HEK293 (cell line): Measurements from ENCODE around the gene HEPHL1.

Experiments used
- CTCF ChIA-PET: fragments of 350-600 bp; formaldehyde crosslinking; extraction: SDS; loops from one replicate; lab custom pipeline; 2021; ENCODE audit warnings: antibody characterized with exemption; lab: Yijun Ruan, JAX
- POLR2A ChIA-PET: fragments of 300-600 bp; formaldehyde crosslinking; extraction: SDS; loops from one replicate; lab custom pipeline; 2020; ENCODE audit warnings: antibody characterized with exemption, inconsistent platforms; lab: Yijun Ruan, JAX
- H3K27ac ChIP-seq: fragments of 200-500 bp; sonication (Bioruptor generic); 2 replicates; pipeline ENCODE4 v1.5.1; 2014; ENCODE audit warnings: low read depth, low read length, control low read depth, inconsistent platforms; ENCODE audit errors: extremely low read depth
- H3K36me3 ChIP-seq, 2 experiments: fragments of 200-500 bp in 1 of 2; sonication (Bioruptor generic) in 1 of 2; 1 replicate in 1 of 2; 2 replicates in 1 of 2; pipeline ENCODE4 v1.5.1; 2014 to 2017; ENCODE audit warnings: inconsistent platforms in 2 of 2, low read length in 2 of 2; ENCODE audit not compliant: control insufficient read depth in 2 of 2, insufficient read depth in 1 of 2
- H3K4me1 ChIP-seq: fragments of 200-500 bp; sonication (Bioruptor generic); 2 replicates; pipeline ENCODE4 v1.5.1; 2014; ENCODE audit warnings: mild to moderate bottlenecking, low read length, inconsistent platforms; ENCODE audit not compliant: control insufficient read depth, insufficient read depth
- H3K4me3 ChIP-seq: 2 replicates; pipeline ENCODE4 v1.5.1; 2011; ENCODE audit warnings: low read depth, mild to moderate bottlenecking, control low read depth, low read length, moderate library complexity
- H3K9me3 ChIP-seq: fragments of 200-500 bp; sonication (Bioruptor generic); 2 replicates; pipeline ENCODE4 v1.5.1; 2014; ENCODE audit warnings: low read depth, low read length, inconsistent platforms; ENCODE audit not compliant: control insufficient read depth, insufficient read depth
- BCL11A ChIP-seq: fragments of 450-650 bp; formaldehyde crosslinking; IDR thresholded peaks from 2 replicates; pipeline ENCODE4 v1.5.1; 2016; ENCODE audit warnings: low read depth, missing biosample characterization, missing genetic modification characterization
- RBAK ChIP-seq: fragments of 450-650 bp; formaldehyde crosslinking; IDR thresholded peaks from 2 replicates; pipeline ENCODE4 v1.5.1; 2016; ENCODE audit warnings: missing biosample characterization, missing genetic modification characterization
- REST ChIP-seq: fragments of 450-650 bp; formaldehyde crosslinking; IDR thresholded peaks from 2 replicates; pipeline ENCODE4 v1.5.1; 2016; ENCODE audit warnings: missing biosample characterization, missing genetic modification characterization
- SCRT1 ChIP-seq: fragments of 450-650 bp; formaldehyde crosslinking; IDR thresholded peaks from 2 replicates; pipeline ENCODE4 v1.5.1; 2016; ENCODE audit warnings: missing biosample characterization, missing genetic modification characterization, borderline replicate concordance
- ZFP37 ChIP-seq: fragments of 450-650 bp; formaldehyde crosslinking; IDR thresholded peaks from 2 replicates; pipeline ENCODE4 v1.5.1; 2016; ENCODE audit warnings: missing biosample characterization, missing genetic modification characterization
- ZNF121 ChIP-seq: fragments of 450-650 bp; formaldehyde crosslinking; IDR thresholded peaks from 2 replicates; pipeline ENCODE4 v1.5.1; 2016; ENCODE audit warnings: missing biosample characterization, missing genetic modification characterization
- ZNF132 ChIP-seq: fragments of 450-650 bp; formaldehyde crosslinking; IDR thresholded peaks from 2 replicates; pipeline ENCODE4 v1.5.1; 2017; ENCODE audit warnings: missing biosample characterization, missing genetic modification characterization, borderline replicate concordance
- ZNF169 ChIP-seq: fragments of 450-650 bp; formaldehyde crosslinking; IDR thresholded peaks from 2 replicates; pipeline ENCODE4 v1.5.1; 2016; ENCODE audit warnings: missing biosample characterization, missing genetic modification characterization
- ZNF23 ChIP-seq: fragments of 450-650 bp; formaldehyde crosslinking; IDR thresholded peaks from 2 replicates; pipeline ENCODE4 v1.5.1; 2016; ENCODE audit warnings: missing biosample characterization, missing genetic modification characterization, borderline replicate concordance
- ZNF354C ChIP-seq: fragments of 450-650 bp; formaldehyde crosslinking; IDR thresholded peaks from 2 replicates; pipeline ENCODE4 v1.5.1; 2016; ENCODE audit warnings: missing biosample characterization, missing genetic modification characterization, low read depth, borderline replicate concordance
- ZNF433 ChIP-seq: fragments of 450-650 bp; formaldehyde crosslinking; IDR thresholded peaks from 2 replicates; pipeline ENCODE4 v1.5.1; 2016; ENCODE audit warnings: missing biosample characterization, missing genetic modification characterization, low read depth
- ZNF449 ChIP-seq: fragments of 450-650 bp; formaldehyde crosslinking; IDR thresholded peaks from 2 replicates; pipeline ENCODE4 v1.5.1; 2017; ENCODE audit warnings: missing biosample characterization, mild to moderate bottlenecking, missing genetic modification characterization, moderate library complexity
- ZNF514 ChIP-seq: fragments of 450-650 bp; formaldehyde crosslinking; IDR thresholded peaks from 2 replicates; pipeline ENCODE4 v1.5.1; 2016; ENCODE audit warnings: missing biosample characterization, missing genetic modification characterization
- ZNF548 ChIP-seq: fragments of 450-650 bp; formaldehyde crosslinking; IDR thresholded peaks from 2 replicates; pipeline ENCODE4 v1.5.1; 2016; ENCODE audit warnings: missing biosample characterization, missing genetic modification characterization
- ZNF558 ChIP-seq: fragments of 450-650 bp; formaldehyde crosslinking; IDR thresholded peaks from 2 replicates; pipeline ENCODE4 v1.5.1; 2016; ENCODE audit warnings: missing biosample characterization, missing genetic modification characterization
- ZNF560 ChIP-seq: fragments of 450-650 bp; formaldehyde crosslinking; IDR thresholded peaks from 2 replicates; pipeline ENCODE4 v1.5.1; 2017; ENCODE audit warnings: missing biosample characterization, missing genetic modification characterization, borderline replicate concordance
- ZNF626 ChIP-seq: fragments of 450-650 bp; sonication (Bioruptor Pico); formaldehyde crosslinking; IDR thresholded peaks from 2 replicates; pipeline ENCODE4 v1.5.1; 2018; ENCODE audit warnings: missing biosample characterization, missing genetic modification characterization, inconsistent platforms
- ZNF701 ChIP-seq: fragments of 450-650 bp; formaldehyde crosslinking; IDR thresholded peaks from 2 replicates; pipeline ENCODE4 v1.5.1; 2016; ENCODE audit warnings: missing biosample characterization, missing genetic modification characterization
- ZNF704 ChIP-seq: fragments of 450-650 bp; formaldehyde crosslinking; IDR thresholded peaks from 2 replicates; pipeline ENCODE4 v1.5.1; 2016; ENCODE audit warnings: missing biosample characterization, missing genetic modification characterization
- ZNF747 ChIP-seq: fragments of 450-650 bp; formaldehyde crosslinking; IDR thresholded peaks from 2 replicates; pipeline ENCODE4 v1.5.1; 2016; ENCODE audit warnings: missing biosample characterization, missing genetic modification characterization
- ZNF777 ChIP-seq: fragments of 450-650 bp; formaldehyde crosslinking; IDR thresholded peaks from 2 replicates; pipeline ENCODE4 v1.5.1; 2017; ENCODE audit warnings: missing biosample characterization, missing genetic modification characterization, borderline replicate concordance
- TF ChIP-seq, protein P1 (sequence below): fragments of 450-650 bp; IDR thresholded peaks from 2 replicates; pipeline ENCODE4 v1.5.1; 2018; ENCODE audit warnings: missing biosample characterization, missing genetic modification characterization
- TF ChIP-seq, protein P2 (sequence below): fragments of 450-650 bp; formaldehyde crosslinking; IDR thresholded peaks from 2 replicates; pipeline ENCODE4 v1.5.1; 2016; ENCODE audit warnings: missing biosample characterization, missing genetic modification characterization

The HEPHL1 gene

GRCh38 chr11:94011478-94011877 lies 9.7 kb upstream of the HEPHL1 start:
- Histone ChIP-seq H3K27ac (no peak overlapping the region), H3K4me1 (no peaks in the 10 kb centered on the region), H3K4me3 (no peak overlapping the region), H3K9me3 (no peaks in the 10 kb centered on the region), H3K36me3 (no peaks in the 10 kb centered on the region)
- ChIA-PET CTCF (no interaction called here), POLR2A (no interaction called here)
- TF ChIP-seq ZNF777 (tag by site-specific recombination) (no peak), ZNF433 (tag by site-specific recombination) (no peak)

DNA sequence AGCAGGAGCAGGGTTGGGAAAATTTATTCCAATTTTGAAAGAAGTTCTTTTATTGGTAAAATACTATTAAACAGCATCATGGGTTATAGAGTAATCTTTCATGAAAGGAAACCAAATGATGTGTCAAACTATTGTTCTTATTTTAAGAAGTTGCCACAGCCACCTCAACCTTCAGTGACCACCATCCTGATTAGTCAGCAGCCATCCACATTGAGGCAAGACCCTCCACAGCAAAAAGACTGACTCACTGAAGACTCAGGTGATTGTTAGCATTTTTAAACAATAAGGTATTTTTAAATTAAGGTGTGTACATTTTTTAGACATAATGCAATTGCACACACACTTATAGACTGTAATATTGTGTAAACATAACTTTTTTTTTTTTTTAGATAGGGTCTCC lies 3.7 kb upstream of the HEPHL1 start:
- ChIA-PET POLR2A (no interaction called here), CTCF (interaction anchor here (1.2 kb wide), 1 partner anchor 122 kb away, joined by 3 read pairs; no protein-coding TSS in a partner anchor)
- Histone ChIP-seq H3K36me3 (no peaks in the 10 kb centered on the region), H3K4me1 (no peaks in the 10 kb centered on the region), H3K27ac (no peak overlapping the region), H3K9me3 (no peaks in the 10 kb centered on the region), H3K4me3 (no peak overlapping the region)
- TF ChIP-seq ZNF121 (tag by site-specific recombination) (no peak), ZNF23 (tag by site-specific recombination) (no peak), ZNF558 (tag by site-specific recombination) (no peak), ZNF560 (no peak), ZNF701 (tag by site-specific recombination) (no peak), ZNF548 (tag by site-specific recombination) (no peak), ZNF626 (no peak), ZFP37 (no peak), REST (no peak), RBAK (tag by site-specific recombination) (no peak), ZNF169 (tag by site-specific recombination) (no peak), BCL11A (tag by site-specific recombination) (no peak)
- TF ChIP-seq, protein P1, sequence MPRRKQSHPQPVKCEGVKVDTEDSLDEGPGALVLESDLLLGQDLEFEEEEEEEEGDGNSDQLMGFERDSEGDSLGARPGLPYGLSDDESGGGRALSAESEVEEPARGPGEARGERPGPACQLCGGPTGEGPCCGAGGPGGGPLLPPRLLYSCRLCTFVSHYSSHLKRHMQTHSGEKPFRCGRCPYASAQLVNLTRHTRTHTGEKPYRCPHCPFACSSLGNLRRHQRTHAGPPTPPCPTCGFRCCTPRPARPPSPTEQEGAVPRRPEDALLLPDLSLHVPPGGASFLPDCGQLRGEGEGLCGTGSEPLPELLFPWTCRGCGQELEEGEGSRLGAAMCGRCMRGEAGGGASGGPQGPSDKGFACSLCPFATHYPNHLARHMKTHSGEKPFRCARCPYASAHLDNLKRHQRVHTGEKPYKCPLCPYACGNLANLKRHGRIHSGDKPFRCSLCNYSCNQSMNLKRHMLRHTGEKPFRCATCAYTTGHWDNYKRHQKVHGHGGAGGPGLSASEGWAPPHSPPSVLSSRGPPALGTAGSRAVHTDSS (tag by site-specific recombination), result no peak

GRCh38 chr11:94018721-94019120 lies 2.4 kb upstream of the HEPHL1 start:
- ChIA-PET CTCF (no interaction called here), POLR2A (no interaction called here)
- no peak overlapping the region for H3K4me3 ChIP-seq
- H3K9me3 ChIP-seq, result no peaks in the 10 kb centered on the region
- no peaks in the 10 kb centered on the region for H3K36me3 ChIP-seq
- no peaks in the 10 kb centered on the region for H3K4me1 ChIP-seq
- no peak overlapping the region for H3K27ac ChIP-seq
- TF ChIP-seq ZNF354C (tag by site-specific recombination), result no peak
- no peak for TF ChIP-seq ZNF132 (tag by site-specific recombination)
- TF ChIP-seq ZNF704 (tag by site-specific recombination), result no peak
- no peak for TF ChIP-seq ZNF747 (tag by site-specific recombination)
- no peak for TF ChIP-seq ZNF514 (tag by site-specific recombination)
- no peak for TF ChIP-seq SCRT1
- TF ChIP-seq, protein P2, sequence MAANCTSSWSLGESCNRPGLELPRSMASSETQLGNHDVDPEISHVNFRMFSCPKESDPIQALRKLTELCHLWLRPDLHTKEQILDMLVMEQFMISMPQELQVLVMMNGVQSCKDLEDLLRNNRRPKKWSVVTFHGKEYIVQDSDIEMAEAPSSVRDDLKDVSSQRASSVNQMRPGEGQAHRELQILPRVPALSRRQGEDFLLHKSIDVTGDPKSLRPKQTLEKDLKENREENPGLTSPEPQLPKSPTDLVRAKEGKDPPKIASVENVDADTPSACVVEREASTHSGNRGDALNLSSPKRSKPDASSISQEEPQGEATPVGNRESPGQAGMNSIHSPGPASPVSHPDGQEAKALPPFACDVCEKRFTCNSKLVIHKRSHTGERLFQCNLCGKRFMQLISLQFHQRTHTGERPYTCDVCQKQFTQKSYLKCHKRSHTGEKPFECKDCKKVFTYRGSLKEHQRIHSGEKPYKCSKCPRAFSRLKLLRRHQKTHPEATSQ (tag by site-specific recombination), result no peak
- TF ChIP-seq ZNF449 (tag by site-specific recombination), result no peak
